Heart left ventricle (tissue), 13 donors: ENCODE measurements around the gene PDE7B.

ENCODE experiments used
- CTCF ChIP-seq, 12 donors: fragments of 200-600 bp; sonication (generic) in 4 of 12; IDR thresholded peaks; one replicate each; pipeline versions ENCODE4 v1.5.0 to v1.8.0; 2018 to 2022; ENCODE audit warnings: antibody characterized with exemption in 12 of 12, mild to moderate bottlenecking in 5 of 12
- POLR2A ChIP-seq, 2 donors: fragments of 450-650 bp; IDR thresholded peaks; one replicate each; pipeline ENCODE4 v1.6.1; 2017; ENCODE audit warnings: antibody characterized with exemption in 2 of 2, mild to moderate bottlenecking in 2 of 2, moderate library complexity in 2 of 2
- donor health status: ischemic (EF 13 %, LVEDD 7.1; RV severe dilation, severe dysfunction).
- donor health status: DM: no; HTN: yes; CAD: no.
- donor health status: DM: no; HTN: no; CAD: no.
- donor health status: ischemic (EF 25% LVEDD 6.9; RV normal size, moderate dysfunction).
- donor health status: ischemic (EF 25% LVEDD 5.7; RV mildly dilated, moderate dysfunction).
- donor health status: ischemic (EF 35%, LVEDD 5.7; RV mildly dilated, moderate dysfunction).
- donor health status: nonischemic (EF 11% LVEDD 7.7; RV severe dilation, severe dysfunction).
- donor health status: DM: yes; HTN: yes; CAD: no.
- donor health status: PGD.
- donor health status: ischemic (EF 29% LVEDD 5.4; RV normal size, mild dysfunction).
- donor health status: nonischemic (EF 23%, LVEDD 6.1; RV moderate dilation, normal function).

- TF ChIP-seq POLR2A (IDR thresholded peaks at IDR 0.05) (no peak), CTCF (IDR thresholded peaks at IDR 0.05) (no peak)
Measured at GRCh38 chr6:135971351-135971750, 119.8 kb downstream of the PDE7B start.
